GM21390 (cell line): ENCODE data around the gene ZNF598.
A peak's percentile ranks its signal among the peaks of the same experiment; 100 is the strongest.
"Not testable (repeated sequence)": the region's sequence is repeated elsewhere in the genome, so short reads cannot be mapped to it uniquely, and the experiment has no call there.

Experiments
- ATAC-seq: cut with Tn5 transposase; IDR thresholded peaks from one replicate; pipeline ENCODE4 v1.9.1; 2021; ENCODE audit not compliant: unreplicated experiment

ZNF598 gene

DNA sequence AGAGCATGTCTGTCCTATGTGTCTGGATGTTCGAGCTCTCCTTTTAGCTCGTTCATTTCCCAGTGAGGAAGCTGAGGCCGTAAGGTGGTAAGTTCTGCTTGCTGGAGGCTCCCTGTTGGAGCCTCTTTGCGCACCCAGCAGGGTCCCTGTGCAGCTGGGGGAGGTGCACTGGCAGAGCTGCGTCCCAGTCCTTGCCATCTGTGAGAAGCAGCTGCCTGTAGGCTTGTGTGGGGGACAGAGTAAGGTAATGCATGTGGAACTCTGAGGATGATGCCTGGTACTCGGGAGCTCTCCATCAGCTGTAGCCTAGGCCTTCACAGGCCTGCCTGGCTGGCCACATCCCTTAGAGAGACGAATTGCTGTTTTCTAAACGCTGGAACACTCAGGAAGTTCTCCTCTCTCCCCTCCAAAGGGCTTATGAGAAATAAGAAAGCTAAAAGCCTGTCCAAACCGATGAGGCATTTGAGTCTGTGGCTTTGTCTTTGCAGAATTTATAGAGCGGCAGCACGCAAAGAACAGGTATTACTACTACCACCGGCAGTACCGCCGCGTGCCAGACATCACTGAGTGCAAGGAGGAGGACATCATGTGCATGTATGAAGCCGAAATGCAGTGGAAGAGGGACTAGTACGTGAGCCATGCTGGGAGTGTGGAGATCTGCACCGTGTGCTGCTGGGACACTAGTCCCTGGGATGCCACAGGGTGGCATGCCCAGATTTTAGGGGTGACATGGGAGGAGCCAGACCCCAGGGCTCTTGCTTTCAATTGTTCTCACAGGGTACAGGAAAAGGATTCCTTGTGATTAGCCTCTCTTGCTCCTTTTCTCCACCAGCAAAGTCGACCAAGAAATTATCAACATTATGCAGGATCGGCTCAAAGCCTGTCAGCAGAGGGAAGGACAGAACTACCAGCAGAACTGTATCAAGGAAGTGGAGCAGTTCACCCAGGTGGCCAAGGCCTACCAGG is 48.7 kb downstream of the ZNF598 start:
- ATAC-seq, result no peak

DNA sequence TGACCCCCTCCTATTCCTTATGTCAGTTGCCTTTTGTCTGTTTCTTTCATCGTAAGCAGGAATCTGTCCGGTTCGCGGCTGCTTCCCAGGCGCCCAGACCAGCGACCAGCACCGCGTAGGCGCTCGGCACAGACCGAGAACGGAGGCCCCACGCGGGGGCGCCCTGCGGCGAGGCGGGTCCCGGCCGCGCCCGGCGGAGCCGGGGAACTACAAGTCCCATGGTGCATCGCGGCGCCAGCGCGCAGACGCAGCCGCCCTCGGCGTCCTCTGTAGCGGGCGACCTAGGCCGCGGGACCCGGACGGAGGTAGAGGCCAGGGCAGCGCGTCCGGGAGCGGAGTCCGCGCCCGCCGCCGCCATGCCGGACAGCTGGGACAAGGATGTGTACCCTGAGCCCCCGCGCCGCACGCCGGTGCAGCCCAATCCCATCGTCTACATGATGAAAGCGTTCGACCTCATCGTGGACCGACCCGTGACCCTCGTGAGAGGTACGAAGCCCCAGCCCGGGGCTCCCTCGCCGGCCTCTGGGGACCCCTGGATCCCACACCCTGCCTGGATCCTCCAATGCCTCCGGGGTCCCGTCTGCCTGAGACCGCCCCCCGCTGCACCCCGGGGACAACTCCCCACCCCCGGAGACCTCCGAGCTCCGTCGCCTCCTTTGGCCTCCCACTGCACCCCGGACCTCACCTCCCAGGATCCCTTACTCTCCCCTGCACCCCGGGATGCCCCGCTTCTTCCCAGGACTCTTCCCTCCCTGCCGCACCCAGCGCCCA is 50.2 kb downstream of the ZNF598 start, which contains the start of gene NDUFB10:
Gene NDUFB10 (plus strand): TSS at position 270 of the 771 bp plus-strand sequence. CDS start 87 bp downstream, at position 357.
- ATAC-seq, result peak; percentile 61

DNA sequence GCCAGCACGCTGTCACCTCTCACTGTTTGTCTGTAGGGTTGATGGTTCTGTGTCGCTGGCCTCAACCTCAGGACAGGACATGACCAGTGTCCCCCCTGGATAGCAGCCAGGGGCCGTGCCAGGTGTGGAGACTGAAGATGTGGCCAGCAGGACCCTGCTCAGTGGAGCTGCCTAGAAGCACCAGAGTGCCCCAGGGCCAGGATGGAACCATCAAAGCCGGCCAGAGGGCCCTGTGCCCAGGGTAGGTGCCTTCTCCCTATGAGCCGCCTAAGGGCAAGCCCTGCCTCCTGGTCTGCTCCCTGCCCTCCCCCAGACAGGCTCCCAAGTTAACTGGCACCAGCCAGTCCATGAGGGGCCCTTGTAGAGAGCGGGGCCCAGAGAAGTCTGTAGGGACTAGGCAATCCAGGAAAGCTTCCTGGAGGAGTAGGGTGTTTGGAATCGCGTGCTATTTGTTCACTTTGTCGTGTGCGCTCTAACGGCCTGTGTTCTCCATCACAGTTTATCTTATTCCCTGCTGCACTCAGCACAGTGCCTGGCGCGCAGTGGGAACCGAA is 50.8 kb downstream of the ZNF598 start:
- ATAC-seq, result no peak

DNA sequence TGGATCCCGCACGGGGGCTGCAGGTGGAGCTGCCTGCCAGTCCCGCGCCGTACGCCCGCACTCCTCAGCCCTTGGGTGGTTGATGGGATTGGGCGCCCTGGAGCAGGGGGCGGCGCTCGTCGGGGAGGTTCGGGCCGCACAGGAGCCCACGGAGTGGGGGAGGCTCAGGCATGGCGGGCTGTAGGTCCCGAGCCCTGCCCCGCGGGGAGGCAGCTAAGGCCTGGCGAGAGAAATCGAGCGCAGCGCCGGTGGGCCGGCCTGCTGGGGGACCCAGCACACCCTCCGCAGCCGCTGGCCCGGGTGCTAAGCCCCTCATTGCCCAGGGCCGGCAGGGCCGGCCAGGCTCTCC is 51.5 kb downstream of the ZNF598 start:
- ATAC-seq, result not testable (repeated sequence)

DNA sequence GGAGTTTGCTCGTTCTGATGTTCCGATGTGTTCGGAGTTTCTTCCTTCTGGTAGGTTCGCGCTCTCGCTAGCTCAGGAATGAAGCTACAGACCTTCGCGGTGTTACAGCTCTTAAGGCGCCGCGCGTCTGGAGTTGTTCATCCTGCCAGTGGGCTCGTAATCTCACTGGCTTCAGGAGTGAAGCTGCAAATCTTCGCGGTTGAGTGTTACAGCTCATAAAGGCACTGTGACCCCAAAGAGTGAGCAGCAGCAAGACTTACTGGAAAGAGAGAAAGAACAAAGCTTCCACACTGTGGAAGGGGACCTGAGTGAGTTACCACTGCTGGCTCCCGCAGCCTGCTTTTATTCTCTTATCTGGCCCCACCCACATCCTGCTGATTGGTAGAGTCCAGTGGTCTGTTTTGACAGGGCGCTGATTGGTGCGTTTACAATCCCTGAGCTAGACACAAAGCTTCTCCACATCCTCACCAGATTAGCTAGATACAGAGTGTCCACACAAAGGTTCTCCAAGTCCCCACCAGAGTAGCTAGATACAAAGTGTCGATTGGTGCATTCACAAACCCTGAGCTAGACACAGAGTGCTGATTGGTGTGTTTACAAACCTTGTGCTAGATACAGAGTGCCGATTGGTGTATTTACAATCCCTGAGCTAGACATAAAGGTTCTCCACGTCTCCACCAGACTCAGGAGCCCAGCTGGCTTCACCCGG is 52.0 kb downstream of the ZNF598 start:
- not testable (repeated sequence) for ATAC-seq

DNA sequence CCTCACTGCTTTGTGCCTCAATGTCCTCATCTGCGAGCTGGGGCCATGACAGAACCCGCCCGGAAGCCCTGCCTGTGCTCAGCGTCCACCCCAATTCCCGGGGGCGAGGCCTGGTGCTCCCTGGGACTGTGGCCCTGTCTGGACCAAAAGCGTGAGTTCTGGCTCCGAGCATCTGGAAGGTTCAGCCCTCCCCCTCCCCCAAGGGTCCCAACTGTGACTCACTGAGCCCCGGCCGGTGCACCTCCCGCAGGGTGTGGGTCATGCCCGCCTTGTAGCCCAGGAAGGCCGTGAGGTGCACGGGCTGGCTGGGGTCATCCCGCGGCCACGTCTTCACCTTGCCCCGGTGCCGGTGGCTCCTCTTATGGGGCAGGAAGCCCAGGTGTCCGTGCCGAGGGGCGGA is 55.9 kb downstream of the ZNF598 start:
- no peak for ATAC-seq

DNA sequence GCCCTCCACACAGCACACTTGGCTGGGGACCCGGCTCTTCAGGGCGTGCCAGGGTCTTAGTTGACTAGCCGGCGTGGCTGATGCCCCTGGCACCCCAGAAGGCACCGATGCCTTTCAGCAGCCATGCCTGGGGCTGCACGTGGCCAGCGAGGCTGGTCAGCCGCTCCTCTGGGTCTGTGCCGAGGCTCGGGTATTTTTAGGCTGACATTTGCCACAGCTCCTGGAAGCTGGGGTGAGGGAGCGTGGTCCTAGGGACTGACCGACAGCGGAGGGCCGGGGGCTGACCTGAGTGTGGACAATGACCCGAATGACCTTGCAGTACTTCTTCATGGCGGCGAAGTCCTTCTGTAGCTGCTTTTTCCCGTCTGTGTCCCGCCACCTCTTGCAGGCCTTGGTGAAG is 59.1 kb downstream of the ZNF598 start:
- ATAC-seq, result no peak

DNA sequence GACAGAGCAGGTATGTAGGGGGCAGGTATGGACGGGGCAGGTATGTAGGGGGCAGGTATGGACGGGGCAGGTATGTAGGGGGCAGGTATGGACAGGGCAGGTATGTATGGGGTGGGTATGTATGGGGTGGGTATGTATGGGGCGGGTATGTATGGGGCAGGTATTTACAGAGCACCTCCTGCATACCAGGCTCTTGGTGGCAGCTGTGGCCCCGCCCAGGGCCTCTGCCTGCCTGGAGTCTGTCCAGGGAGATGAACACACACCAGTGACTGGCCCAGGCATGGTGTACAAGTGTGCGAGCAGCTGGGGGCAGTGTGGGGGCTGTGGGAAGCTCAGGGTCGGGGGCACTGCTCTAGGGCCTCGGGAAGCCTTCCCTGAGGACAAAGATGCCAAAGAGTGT is 59.6 kb downstream of the ZNF598 start:
- no peak for ATAC-seq

DNA sequence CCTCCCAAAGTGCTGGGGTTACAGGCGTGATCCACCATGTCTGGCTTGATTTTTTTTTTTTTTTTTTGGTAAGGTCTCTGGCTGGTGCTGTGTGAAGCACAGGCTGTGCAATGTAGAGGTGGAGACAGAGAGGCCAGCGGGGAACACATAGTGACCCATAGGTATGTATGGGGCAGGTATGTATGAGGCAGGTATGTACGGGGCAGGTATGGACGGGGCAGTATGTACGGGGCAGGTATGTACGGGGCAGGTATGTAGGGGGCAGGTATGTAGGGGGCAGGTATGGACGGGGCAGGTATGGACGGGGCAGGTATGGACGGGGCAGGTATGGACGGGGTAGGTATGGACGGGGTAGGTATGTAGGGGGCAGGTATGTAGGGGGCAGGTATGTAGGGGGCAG is 60.1 kb downstream of the ZNF598 start:
- ATAC-seq, result no peak
